HepG2 (cell line): ENCODE results near the gene CBX2. TPM values are rescaled to one million over a fixed set of nuclear protein-coding genes. Genes with fewer than 3 reads are reported as not detected.

Experiments
- ELF1 ChIP-seq: sonication (generic); formaldehyde crosslinking; IDR thresholded peaks from 2 replicates; pipeline ENCODE4 v1.4.0; 2020; ENCODE audit warnings: missing genetic modification reagents
- HNRNPL ChIP-seq: fragments of 200-400 bp; formaldehyde crosslinking; IDR thresholded peaks from 2 replicates; pipeline ENCODE4 v1.6.1; 2017; ENCODE audit warnings: mild to moderate bottlenecking, low read depth, low read length
- HNRNPUL1 ChIP-seq: fragments of 200-400 bp; formaldehyde crosslinking; IDR thresholded peaks from 2 replicates; pipeline ENCODE4 v1.6.1; 2017; ENCODE audit warnings: low read depth, mild to moderate bottlenecking, low read length, moderate library complexity
- IKZF4 ChIP-seq: sonication (generic); formaldehyde crosslinking; IDR thresholded peaks from 2 replicates; pipeline ENCODE4 v1.5.1; 2020; ENCODE audit warnings: borderline replicate concordance, mild to moderate bottlenecking, low read depth, missing genetic modification reagents; ENCODE audit errors: not compliant biosample characterization
- KAT8 ChIP-seq: IDR thresholded peaks from 2 replicates; pipeline ENCODE4 v1.6.1; 2016; ENCODE audit warnings: missing genetic modification reagents, missing compliant biosample characterization
- KMT2A ChIP-seq: sonication (generic); formaldehyde crosslinking; IDR thresholded peaks from 2 replicates; pipeline ENCODE4 v1.4.0; 2020; ENCODE audit warnings: missing genetic modification reagents
- PPARG ChIP-seq: conservative IDR thresholded peaks from 2 replicates; pipeline ENCODE4 v1.6.1; 2016; ENCODE audit warnings: missing biosample characterization, missing genetic modification reagents
- SMAD9 ChIP-seq: sonication (generic); formaldehyde crosslinking; IDR thresholded peaks from 2 replicates; pipeline ENCODE4 v1.5.1; 2020; ENCODE audit warnings: mild to moderate bottlenecking, missing genetic modification reagents
- polyA plus RNA-seq, 8 experiments: library from polyadenylated mRNA; depleted of rRNA in 3 of 8; stranded (reverse) in 7 of 8; unstranded in 1 of 8; fragments of >200 nt; fragmentation: Illumina TruSeq in 4 of 8; extraction: Trizol in 4 of 8; gene quantifications; 2 replicates each; pipeline versions ENCODE4 v1.2.1 to v1.2.3, GENCODE V29; 2011 to 2016; ENCODE audit warnings: low read depth in 4 of 8, missing spikeins in 1 of 8, mixed read lengths in 1 of 8; ENCODE audit not compliant: insufficient read depth in 1 of 8
- total RNA-seq, 5 experiments: library from RNA; depleted of rRNA; stranded (reverse); fragments of >200 nt; fragmentation: Illumina TruSeq; extraction: Trizol; gene quantifications; 2 replicates each; pipeline ENCODE4 v1.2.3, GENCODE V29; 2016; ENCODE audit warnings: low read depth in 1 of 5
- TF ChIP-seq, protein P1 (sequence below): sonication (generic); formaldehyde crosslinking; IDR thresholded peaks from 2 replicates; pipeline ENCODE4 v1.5.0; 2020; ENCODE audit warnings: mild to moderate bottlenecking, missing genetic modification reagents, borderline replicate concordance
- TF ChIP-seq, protein P2 (sequence below): sonication (generic); formaldehyde crosslinking; IDR thresholded peaks from 2 replicates; pipeline ENCODE4 v1.8.1; 2023; ENCODE audit warnings: mild to moderate bottlenecking, missing genetic modification reagents
- TF ChIP-seq, protein P3 (sequence below): sonication (generic); formaldehyde crosslinking; IDR thresholded peaks from 2 replicates; pipeline ENCODE4 v1.5.0; 2020; ENCODE audit warnings: mild to moderate bottlenecking, missing genetic modification reagents

CBX2 gene
- total and polyA plus RNA-seq, 2 of the 13 experiments (the other 11 are each of a cell fraction or from before 2014, with no cell fraction given) = 14.5 to 31.1 TPM

DNA sequence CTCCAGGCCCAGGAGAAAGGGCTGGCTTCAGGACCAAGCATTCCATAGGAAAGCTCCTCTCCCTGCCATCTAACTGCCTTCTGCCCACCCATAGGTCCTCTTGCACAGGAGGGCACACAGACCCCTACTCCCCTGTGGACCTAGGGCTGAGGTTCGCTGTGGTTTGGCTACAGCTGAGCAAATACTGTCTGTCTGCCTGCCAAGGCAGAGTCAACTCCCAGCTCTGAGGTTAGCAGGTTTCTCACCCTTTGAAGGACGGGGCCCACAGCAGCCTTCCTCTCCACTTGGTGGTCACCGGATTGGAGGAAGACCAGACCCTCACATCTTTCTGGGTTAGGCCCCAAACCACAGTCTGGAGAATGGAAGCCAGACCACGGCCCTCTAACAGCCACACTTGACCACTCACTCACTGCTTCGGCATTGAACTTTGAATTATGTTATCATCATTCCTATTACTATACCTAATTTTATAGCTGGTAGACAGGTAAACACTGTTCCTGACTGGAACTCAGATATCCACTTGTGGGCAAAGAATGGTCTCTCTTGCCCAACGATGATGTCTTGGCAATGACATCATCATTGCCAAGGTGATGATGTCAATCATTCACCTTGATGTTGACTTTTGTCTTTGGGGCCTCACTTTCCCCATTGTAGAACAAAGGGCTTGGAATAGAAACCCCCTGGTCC, 47.1 kb downstream of the CBX2 start (continued):
- TF ChIP-seq, protein P1, sequence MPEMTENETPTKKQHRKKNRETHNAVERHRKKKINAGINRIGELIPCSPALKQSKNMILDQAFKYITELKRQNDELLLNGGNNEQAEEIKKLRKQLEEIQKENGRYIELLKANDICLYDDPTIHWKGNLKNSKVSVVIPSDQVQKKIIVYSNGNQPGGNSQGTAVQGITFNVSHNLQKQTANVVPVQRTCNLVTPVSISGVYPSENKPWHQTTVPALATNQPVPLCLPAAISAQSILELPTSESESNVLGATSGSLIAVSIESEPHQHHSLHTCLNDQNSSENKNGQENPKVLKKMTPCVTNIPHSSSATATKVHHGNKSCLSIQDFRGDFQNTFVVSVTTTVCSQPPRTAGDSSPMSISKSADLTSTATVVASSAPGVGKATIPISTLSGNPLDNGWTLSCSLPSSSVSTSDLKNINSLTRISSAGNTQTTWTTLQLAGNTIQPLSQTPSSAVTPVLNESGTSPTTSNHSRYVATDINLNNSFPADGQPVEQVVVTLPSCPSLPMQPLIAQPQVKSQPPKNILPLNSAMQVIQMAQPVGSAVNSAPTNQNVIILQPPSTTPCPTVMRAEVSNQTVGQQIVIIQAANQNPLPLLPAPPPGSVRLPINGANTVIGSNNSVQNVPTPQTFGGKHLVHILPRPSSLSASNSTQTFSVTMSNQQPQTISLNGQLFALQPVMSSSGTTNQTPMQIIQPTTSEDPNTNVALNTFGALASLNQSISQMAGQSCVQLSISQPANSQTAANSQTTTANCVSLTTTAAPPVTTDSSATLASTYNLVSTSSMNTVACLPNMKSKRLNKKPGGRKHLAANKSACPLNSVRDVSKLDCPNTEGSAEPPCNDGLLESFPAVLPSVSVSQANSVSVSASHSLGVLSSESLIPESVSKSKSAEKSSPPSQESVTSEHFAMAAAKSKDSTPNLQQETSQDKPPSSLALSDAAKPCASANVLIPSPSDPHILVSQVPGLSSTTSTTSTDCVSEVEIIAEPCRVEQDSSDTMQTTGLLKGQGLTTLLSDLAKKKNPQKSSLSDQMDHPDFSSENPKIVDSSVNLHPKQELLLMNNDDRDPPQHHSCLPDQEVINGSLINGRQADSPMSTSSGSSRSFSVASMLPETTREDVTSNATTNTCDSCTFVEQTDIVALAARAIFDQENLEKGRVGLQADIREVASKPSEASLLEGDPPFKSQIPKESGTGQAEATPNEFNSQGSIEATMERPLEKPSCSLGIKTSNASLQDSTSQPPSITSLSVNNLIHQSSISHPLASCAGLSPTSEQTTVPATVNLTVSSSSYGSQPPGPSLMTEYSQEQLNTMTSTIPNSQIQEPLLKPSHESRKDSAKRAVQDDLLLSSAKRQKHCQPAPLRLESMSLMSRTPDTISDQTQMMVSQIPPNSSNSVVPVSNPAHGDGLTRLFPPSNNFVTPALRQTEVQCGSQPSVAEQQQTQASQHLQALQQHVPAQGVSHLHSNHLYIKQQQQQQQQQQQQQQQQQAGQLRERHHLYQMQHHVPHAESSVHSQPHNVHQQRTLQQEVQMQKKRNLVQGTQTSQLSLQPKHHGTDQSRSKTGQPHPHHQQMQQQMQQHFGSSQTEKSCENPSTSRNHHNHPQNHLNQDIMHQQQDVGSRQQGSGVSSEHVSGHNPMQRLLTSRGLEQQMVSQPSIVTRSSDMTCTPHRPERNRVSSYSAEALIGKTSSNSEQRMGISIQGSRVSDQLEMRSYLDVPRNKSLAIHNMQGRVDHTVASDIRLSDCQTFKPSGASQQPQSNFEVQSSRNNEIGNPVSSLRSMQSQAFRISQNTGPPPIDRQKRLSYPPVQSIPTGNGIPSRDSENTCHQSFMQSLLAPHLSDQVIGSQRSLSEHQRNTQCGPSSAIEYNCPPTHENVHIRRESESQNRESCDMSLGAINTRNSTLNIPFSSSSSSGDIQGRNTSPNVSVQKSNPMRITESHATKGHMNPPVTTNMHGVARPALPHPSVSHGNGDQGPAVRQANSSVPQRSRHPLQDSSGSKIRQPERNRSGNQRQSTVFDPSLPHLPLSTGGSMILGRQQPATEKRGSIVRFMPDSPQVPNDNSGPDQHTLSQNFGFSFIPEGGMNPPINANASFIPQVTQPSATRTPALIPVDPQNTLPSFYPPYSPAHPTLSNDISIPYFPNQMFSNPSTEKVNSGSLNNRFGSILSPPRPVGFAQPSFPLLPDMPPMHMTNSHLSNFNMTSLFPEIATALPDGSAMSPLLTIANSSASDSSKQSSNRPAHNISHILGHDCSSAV (CRISPR knock-in tag) = no peak
- TF ChIP-seq PPARG (CRISPR knock-in tag) = no peak
- TF ChIP-seq KAT8 (CRISPR knock-in tag) = no peak
- TF ChIP-seq HNRNPUL1 = no peak
- no peak for TF ChIP-seq SMAD9
- TF ChIP-seq, protein P2, sequence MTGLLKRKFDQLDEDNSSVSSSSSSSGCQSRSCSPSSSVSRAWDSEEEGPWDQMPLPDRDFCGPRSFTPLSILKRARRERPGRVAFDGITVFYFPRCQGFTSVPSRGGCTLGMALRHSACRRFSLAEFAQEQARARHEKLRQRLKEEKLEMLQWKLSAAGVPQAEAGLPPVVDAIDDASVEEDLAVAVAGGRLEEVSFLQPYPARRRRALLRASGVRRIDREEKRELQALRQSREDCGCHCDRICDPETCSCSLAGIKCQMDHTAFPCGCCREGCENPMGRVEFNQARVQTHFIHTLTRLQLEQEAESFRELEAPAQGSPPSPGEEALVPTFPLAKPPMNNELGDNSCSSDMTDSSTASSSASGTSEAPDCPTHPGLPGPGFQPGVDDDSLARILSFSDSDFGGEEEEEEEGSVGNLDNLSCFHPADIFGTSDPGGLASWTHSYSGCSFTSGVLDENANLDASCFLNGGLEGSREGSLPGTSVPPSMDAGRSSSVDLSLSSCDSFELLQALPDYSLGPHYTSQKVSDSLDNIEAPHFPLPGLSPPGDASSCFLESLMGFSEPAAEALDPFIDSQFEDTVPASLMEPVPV (CRISPR knock-in tag) = no peak
- TF ChIP-seq, protein P3, sequence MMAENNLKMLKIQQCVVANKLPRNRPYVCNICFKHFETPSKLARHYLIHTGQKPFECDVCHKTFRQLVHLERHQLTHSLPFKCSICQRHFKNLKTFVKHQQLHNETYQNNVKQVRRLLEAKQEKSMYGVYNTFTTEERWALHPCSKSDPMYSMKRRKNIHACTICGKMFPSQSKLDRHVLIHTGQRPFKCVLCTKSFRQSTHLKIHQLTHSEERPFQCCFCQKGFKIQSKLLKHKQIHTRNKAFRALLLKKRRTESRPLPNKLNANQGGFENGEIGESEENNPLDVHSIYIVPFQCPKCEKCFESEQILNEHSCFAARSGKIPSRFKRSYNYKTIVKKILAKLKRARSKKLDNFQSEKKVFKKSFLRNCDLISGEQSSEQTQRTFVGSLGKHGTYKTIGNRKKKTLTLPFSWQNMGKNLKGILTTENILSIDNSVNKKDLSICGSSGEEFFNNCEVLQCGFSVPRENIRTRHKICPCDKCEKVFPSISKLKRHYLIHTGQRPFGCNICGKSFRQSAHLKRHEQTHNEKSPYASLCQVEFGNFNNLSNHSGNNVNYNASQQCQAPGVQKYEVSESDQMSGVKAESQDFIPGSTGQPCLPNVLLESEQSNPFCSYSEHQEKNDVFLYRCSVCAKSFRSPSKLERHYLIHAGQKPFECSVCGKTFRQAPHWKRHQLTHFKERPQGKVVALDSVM (CRISPR knock-in tag) = no peak
- no peak for TF ChIP-seq KMT2A (CRISPR knock-in tag)
- TF ChIP-seq ELF1 (CRISPR knock-in tag) = no peak
- TF ChIP-seq HNRNPL = no peak
- TF ChIP-seq IKZF4 (CRISPR knock-in tag) = no peak
